ENCODE results near the gene TNIK. TPM values are rescaled to one million over a fixed set of nuclear protein-coding genes. Genes with fewer than 3 reads are reported as not detected.

TNIK gene
- total RNA-seq, 1 experiment from 2014 or later, result 0.69 TPM

GRCh38 chr3:171123915-171124314 is 336.3 kb downstream of the TNIK start:
- no peak for DNase-seq (ENCODE audit: low spot score)
- TF ChIP-seq CTCF (conservative IDR thresholded peaks at IDR 0.05; ENCODE audit: low read depth, low read length) (no peak), EZH2 (IDR thresholded peaks at IDR 0.05; ENCODE audit: borderline replicate concordance, low read depth, low read length, poor library complexity, severe bottlenecking) (no peak)
- Histone ChIP-seq H3K9me3 (ENCODE audit: low read depth, low read length, poor library complexity, severe bottlenecking) (no peaks in the 10 kb centered on the region), H3K27ac (ENCODE audit: low read depth, low read length, poor library complexity, severe bottlenecking) (no peak overlapping the region), H3K27me3 (replicated peaks; ENCODE audit: insufficient read depth, low read depth, low read length, poor library complexity) (no peaks in the 10 kb centered on the region), H3K36me3 (ENCODE audit: insufficient read depth, low read length, poor library complexity, severe bottlenecking) (no peaks in the 10 kb centered on the region), H3K4me3 (ENCODE audit: low read depth, low read length, poor library complexity, severe bottlenecking) (no peak overlapping the region), H3K4me1 (ENCODE audit: insufficient read depth, low read length, poor library complexity, severe bottlenecking) (no peaks in the 10 kb centered on the region)
- intact Hi-C loops (cut with micrococcal nuclease; ENCODE audit: unreplicated experiment), result no loop called here
- no TSS peak for BruUV-seq (replicated peaks)
- POLR2A ChIA-PET (ENCODE audit: low non-redundant PET), result no interaction called here
- CTCF ChIA-PET, result no interaction called here

GRCh38 chr3:171122861-171123260 is 337.3 kb downstream of the TNIK start:
- BruUV-seq (replicated peaks), result no TSS peak
- Histone ChIP-seq H3K4me3 (ENCODE audit: low read depth, low read length, poor library complexity, severe bottlenecking) (no peak overlapping the region), H3K9me3 (ENCODE audit: low read depth, low read length, poor library complexity, severe bottlenecking) (no peaks in the 10 kb centered on the region), H3K27ac (ENCODE audit: low read depth, low read length, poor library complexity, severe bottlenecking) (no peak overlapping the region), H3K27me3 (replicated peaks; ENCODE audit: insufficient read depth, low read depth, low read length, poor library complexity) (no peaks in the 10 kb centered on the region), H3K4me1 (ENCODE audit: insufficient read depth, low read length, poor library complexity, severe bottlenecking) (no peaks in the 10 kb centered on the region), H3K36me3 (ENCODE audit: insufficient read depth, low read length, poor library complexity, severe bottlenecking) (no peaks in the 10 kb centered on the region)
- CTCF ChIA-PET, result no interaction called here
- POLR2A ChIA-PET (ENCODE audit: low non-redundant PET), result no interaction called here
- intact Hi-C loops (cut with micrococcal nuclease; ENCODE audit: unreplicated experiment), result no loop called here
- TF ChIP-seq EZH2 (IDR thresholded peaks at IDR 0.05; ENCODE audit: borderline replicate concordance, low read depth, low read length, poor library complexity, severe bottlenecking) (no peak), CTCF (conservative IDR thresholded peaks at IDR 0.05; ENCODE audit: low read depth, low read length) (no peak)
- no peak for DNase-seq (ENCODE audit: low spot score)

GRCh38 chr3:171122240-171122639 is 338.0 kb downstream of the TNIK start:
- intact Hi-C loops (cut with micrococcal nuclease; ENCODE audit: unreplicated experiment), result no loop called here
- CTCF ChIA-PET, result no interaction called here
- H3K4me1 ChIP-seq (ENCODE audit: insufficient read depth, low read length, poor library complexity, severe bottlenecking), result no peaks in the 10 kb centered on the region
- H3K27me3 ChIP-seq (replicated peaks; ENCODE audit: insufficient read depth, low read depth, low read length, poor library complexity), result no peaks in the 10 kb centered on the region
- no peak overlapping the region for H3K4me3 ChIP-seq (ENCODE audit: low read depth, low read length, poor library complexity, severe bottlenecking)
- no peaks in the 10 kb centered on the region for H3K9me3 ChIP-seq (ENCODE audit: low read depth, low read length, poor library complexity, severe bottlenecking)
- TF ChIP-seq EZH2 (IDR thresholded peaks at IDR 0.05; ENCODE audit: borderline replicate concordance, low read depth, low read length, poor library complexity, severe bottlenecking) (no peak), CTCF (conservative IDR thresholded peaks at IDR 0.05; ENCODE audit: low read depth, low read length) (no peak)
- POLR2A ChIA-PET (ENCODE audit: low non-redundant PET), result no interaction called here
- no TSS peak for BruUV-seq (replicated peaks)
- DNase-seq (ENCODE audit: low spot score), result no peak
- no peak overlapping the region for H3K27ac ChIP-seq (ENCODE audit: low read depth, low read length, poor library complexity, severe bottlenecking)
- no peaks in the 10 kb centered on the region for H3K36me3 ChIP-seq (ENCODE audit: insufficient read depth, low read length, poor library complexity, severe bottlenecking)

Measured in A673 (cell line).